B cell (primary cell): ENCODE data around the gene BID. TPM values are rescaled to one million over a fixed set of nuclear protein-coding genes. Genes with fewer than 3 reads are reported as not detected.

ENCODE experiments used
- ATAC-seq: fragments of 200-7000 bp; cut with Tn5 transposase; one replicate; pipeline ENCODE4 v1.10.0; 2021; ENCODE audit warnings: low read depth, mild to moderate bottlenecking, moderate number of reproducible peaks, moderate library complexity
- CTCF ChIA-PET: fragments of 350-600 bp; sonication (Branson Sonifier 250); formaldehyde crosslinking; loops from one replicate; lab custom pipeline; 2021; ENCODE audit warnings: antibody characterized with exemption, inconsistent platforms; lab: Charles Lee
- POLR2A ChIA-PET: fragments of 350-600 bp; sonication (Branson Sonifier 250); formaldehyde crosslinking; loops from one replicate; lab custom pipeline; 2021; ENCODE audit warnings: antibody characterized with exemption; lab: Charles Lee
- DNase-seq: peaks from one replicate; pipeline ENCODE4 v3.0.0; 2013
- H2AFZ ChIP-seq: 2 replicates; pipeline ENCODE4 v1.6.1; 2012; ENCODE audit warnings: mild to moderate bottlenecking, low read depth, low read length; ENCODE audit not compliant: insufficient read depth, poor library complexity, severe bottlenecking
- H3K27ac ChIP-seq, 2 donors: 1 replicate in 1 of 2; 2 replicates in 1 of 2; pipeline ENCODE4 v1.5.1; 2012 to 2013; ENCODE audit warnings: low read length in 2 of 2, mild to moderate bottlenecking in 2 of 2, moderate library complexity in 1 of 2
- H3K27me3 ChIP-seq, 4 experiments: fragments of 200-600 bp in 1 of 4; sonication (generic) in 1 of 4; replicated peaks in 1 of 4; 1 replicate in 2 of 4; 2 replicates in 2 of 4; pipeline versions ENCODE4 v1.6.1 to v1.7.0; 2013 to 2016; ENCODE audit warnings: low read length in 3 of 4, mild to moderate bottlenecking in 2 of 4, mixed read lengths in 1 of 4, moderate library complexity in 1 of 4; ENCODE audit not compliant: insufficient read depth in 4 of 4, control insufficient read depth in 3 of 4; ENCODE audit errors: control extremely low read depth in 1 of 4
- H3K36me3 ChIP-seq, 2 experiments: replicated peaks in 1 of 2; 1 replicate in 1 of 2; 2 replicates in 1 of 2; pipeline versions ENCODE4 v1.6.1 to v1.7.1; 2013; ENCODE audit warnings: low read length in 1 of 2; ENCODE audit not compliant: insufficient read depth in 2 of 2, control insufficient read depth in 1 of 2; ENCODE audit errors: control extremely low read depth in 1 of 2, extremely low read depth in 1 of 2
- H3K4me1 ChIP-seq, 2 donors: fragments of 200-600 bp in 1 of 2; sonication (generic) in 1 of 2; 1 replicate in 1 of 2; 2 replicates in 1 of 2; pipeline versions ENCODE4 v1.5.1 to v1.6.1; 2013 to 2017; ENCODE audit warnings: low read length in 2 of 2; ENCODE audit not compliant: control insufficient read depth in 2 of 2, insufficient read depth in 2 of 2
- H3K4me2 ChIP-seq: replicated peaks from 2 replicates; pipeline ENCODE3; 2012; ENCODE audit warnings: mild to moderate bottlenecking, low read depth, low read length; ENCODE audit not compliant: poor library complexity, severe bottlenecking
- H3K4me3 ChIP-seq, 5 experiments: fragments of 200-600 bp in 1 of 5; sonication (generic) in 1 of 5; 1 replicate in 3 of 5; 2 replicates in 2 of 5; pipeline versions ENCODE4 v1.5.1 to v1.7.0; 2011 to 2016; ENCODE audit warnings: low read length in 4 of 5, mild to moderate bottlenecking in 4 of 5, low read depth in 2 of 5, control low read depth in 1 of 5, moderate library complexity in 1 of 5; ENCODE audit not compliant: insufficient read depth in 1 of 5; ENCODE audit errors: control extremely low read depth in 1 of 5, extremely low read depth in 1 of 5
- H3K79me2 ChIP-seq: fragments of 200-600 bp; sonication (generic); one replicate; pipeline ENCODE4 v1.6.0; 2016; ENCODE audit warnings: low read length; ENCODE audit not compliant: control insufficient read depth, insufficient read depth
- H3K9ac ChIP-seq: fragments of 200-600 bp; sonication (generic); 2 replicates; pipeline ENCODE4 v1.6.1; 2017; ENCODE audit warnings: mild to moderate bottlenecking, low read length, moderate library complexity
- H3K9me3 ChIP-seq, 3 donors: one replicate each; pipeline versions ENCODE4 v1.6.1 to v1.7.1; 2013; ENCODE audit warnings: low read length in 2 of 3; ENCODE audit not compliant: control insufficient read depth in 2 of 3, insufficient read depth in 1 of 3; ENCODE audit errors: control extremely low read depth in 1 of 3
- H4K20me1 ChIP-seq: 2 replicates; pipeline ENCODE4 v1.6.0; 2012; ENCODE audit warnings: mild to moderate bottlenecking, low read length; ENCODE audit not compliant: insufficient read depth, control insufficient read depth, poor library complexity, severe bottlenecking
- H3K27ac Mint-ChIP-seq: one replicate; pipeline ENCODE4 v1.8.0; 2021; ENCODE audit warnings: mixed read lengths
- H3K27me3 Mint-ChIP-seq: one replicate; pipeline ENCODE4 v1.8.0; 2021; ENCODE audit warnings: mixed read lengths
- H3K4me1 Mint-ChIP-seq: one replicate; pipeline ENCODE4 v1.8.0; 2021; ENCODE audit warnings: mixed read lengths
- H3K4me3 Mint-ChIP-seq: one replicate; pipeline ENCODE4 v1.8.0; 2021; ENCODE audit warnings: mixed read lengths
- H3K9me3 Mint-ChIP-seq: one replicate; pipeline ENCODE4 v1.8.0; 2022; ENCODE audit warnings: mixed read lengths; ENCODE audit not compliant: insufficient read depth
- EZH2 ChIP-seq: IDR thresholded peaks from 2 replicates; pipeline ENCODE4 v1.6.1; 2012; ENCODE audit warnings: borderline replicate concordance, low read depth, mild to moderate bottlenecking, moderate library complexity, low read length; ENCODE audit not compliant: insufficient read depth, poor library complexity, severe bottlenecking
- WGBS: methylation state at CpG from one replicate; pipeline ENCODE4 v1.1.5; 2013; ENCODE audit warnings: missing lambda C conversion rate; ENCODE audit not compliant: insufficient coverage; 5-methylcytosine and 5-hydroxymethylcytosine counted together
- intact Hi-C: fragments of 100-400 bp; cut with micrococcal nuclease; formaldehyde crosslinking; loops from one replicate; pipeline ENCODE4 v1.10.0; 2022
- polyA plus RNA-seq: library from polyadenylated mRNA; depleted of rRNA; stranded (reverse); fragments of >200 nt; gene quantifications from 2 replicates; pipeline ENCODE4 v1.2.3, GENCODE V29; 2012
- total RNA-seq, 2 donors: library from RNA; stranded (reverse); fragments of 120-200 nt in 1 of 2; gene quantifications; 1 replicate in 1 of 2; 2 replicates in 1 of 2; pipeline versions ENCODE4 v1.2.3 to v1.2.4, GENCODE V29; 2013 to 2022
- TF ChIP-seq, protein P1 (sequence below): fragments of 200-600 bp; IDR thresholded peaks from one replicate; pipeline ENCODE4 v1.8.0; 2022; ENCODE audit warnings: antibody characterized with exemption, mild to moderate bottlenecking

The BID gene
- total and polyA plus RNA-seq, 2 donors (not counting 1 experiment from before 2014, with no cell fraction given) = 17.5 to 23.3 TPM

DNA sequence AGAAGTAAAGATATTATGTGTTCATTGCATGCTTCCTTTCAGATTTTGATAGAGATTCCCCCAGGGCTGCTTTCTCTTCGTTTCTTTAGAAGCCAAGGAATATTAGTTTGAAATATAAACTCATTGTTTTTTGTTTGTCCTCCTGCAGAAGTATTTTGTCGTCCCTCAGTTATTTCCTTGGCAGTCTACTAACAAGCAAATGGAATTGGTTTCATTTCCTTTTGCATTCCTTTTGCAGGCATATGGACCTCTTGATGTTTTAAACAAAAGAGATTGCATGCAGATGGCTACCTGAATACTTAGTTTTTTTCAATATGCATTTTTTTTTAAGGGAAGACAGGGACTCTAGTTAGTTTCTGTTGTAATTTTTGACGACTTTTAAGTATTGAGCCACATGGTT, 73.5 kb downstream of the BID start:
- Histone ChIP-seq H3K4me3 (no peak overlapping the region), H3K4me2 (no peak overlapping the region), H4K20me1 (no peaks in the 10 kb centered on the region), H3K79me2 (no peaks in the 10 kb centered on the region), H3K9me3 (no peaks in the 10 kb centered on the region), H3K4me1 (peaks cover 0 to 2% of the 10 kb centered on the region in 2 donors), H3K27me3 (no peaks in the 10 kb centered on the region), H3K27ac (no peak overlapping the region), H3K9ac (no peak overlapping the region), H2AFZ (no peak overlapping the region), H3K36me3 (peaks cover 5 to 19% of the 10 kb centered on the region in 2 experiments)
- H3K27me3 Mint-ChIP-seq = no peaks in the 10 kb centered on the region
- ChIA-PET CTCF (no interaction called here), POLR2A (no interaction called here)
- no peaks in the 10 kb centered on the region for H3K9me3 Mint-ChIP-seq
- H3K27ac Mint-ChIP-seq = no peak overlapping the region
- no CpG with 5 or more reads among the region's 3 CpGs for WGBS
- TF ChIP-seq, protein P1, sequence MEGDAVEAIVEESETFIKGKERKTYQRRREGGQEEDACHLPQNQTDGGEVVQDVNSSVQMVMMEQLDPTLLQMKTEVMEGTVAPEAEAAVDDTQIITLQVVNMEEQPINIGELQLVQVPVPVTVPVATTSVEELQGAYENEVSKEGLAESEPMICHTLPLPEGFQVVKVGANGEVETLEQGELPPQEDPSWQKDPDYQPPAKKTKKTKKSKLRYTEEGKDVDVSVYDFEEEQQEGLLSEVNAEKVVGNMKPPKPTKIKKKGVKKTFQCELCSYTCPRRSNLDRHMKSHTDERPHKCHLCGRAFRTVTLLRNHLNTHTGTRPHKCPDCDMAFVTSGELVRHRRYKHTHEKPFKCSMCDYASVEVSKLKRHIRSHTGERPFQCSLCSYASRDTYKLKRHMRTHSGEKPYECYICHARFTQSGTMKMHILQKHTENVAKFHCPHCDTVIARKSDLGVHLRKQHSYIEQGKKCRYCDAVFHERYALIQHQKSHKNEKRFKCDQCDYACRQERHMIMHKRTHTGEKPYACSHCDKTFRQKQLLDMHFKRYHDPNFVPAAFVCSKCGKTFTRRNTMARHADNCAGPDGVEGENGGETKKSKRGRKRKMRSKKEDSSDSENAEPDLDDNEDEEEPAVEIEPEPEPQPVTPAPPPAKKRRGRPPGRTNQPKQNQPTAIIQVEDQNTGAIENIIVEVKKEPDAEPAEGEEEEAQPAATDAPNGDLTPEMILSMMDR = no peak
- no peak for TF ChIP-seq EZH2
- DNase-seq = no peak
- intact Hi-C loops = no loop called here
- H3K4me1 Mint-ChIP-seq = peaks cover 4% of the 10 kb centered on the region
- no peak for ATAC-seq
- no peak overlapping the region for H3K4me3 Mint-ChIP-seq

DNA sequence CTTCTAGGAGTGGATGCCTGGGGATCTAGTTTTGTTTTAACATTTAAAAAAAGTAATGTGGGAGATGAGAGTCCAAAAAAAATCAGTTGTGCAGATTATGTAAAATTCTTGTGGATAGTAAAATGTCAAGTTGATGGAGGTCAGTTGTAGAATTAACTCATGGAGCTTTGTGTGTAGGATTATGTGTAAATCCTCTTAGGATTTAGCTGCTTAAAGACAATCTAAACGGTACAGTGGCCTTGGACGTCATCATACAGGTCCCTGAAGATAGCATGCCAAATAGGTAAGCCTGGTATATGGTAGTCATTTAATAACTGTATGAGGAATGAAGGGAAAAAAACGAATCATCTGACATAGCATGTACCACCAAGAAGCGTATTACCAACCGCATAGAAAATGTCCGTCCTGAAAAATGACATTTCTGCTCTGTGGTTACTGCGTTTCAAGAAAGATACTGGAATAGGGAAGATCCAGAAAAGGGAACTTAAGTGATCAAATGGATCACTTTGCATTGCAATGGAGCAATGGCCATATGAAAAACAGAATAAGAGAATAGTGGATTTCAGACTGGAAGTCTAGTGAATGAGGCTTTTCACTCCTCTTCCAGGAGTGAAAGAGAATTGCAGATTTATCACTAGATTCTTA, 74.5 kb downstream of the BID start:
- no peak overlapping the region for H3K27ac Mint-ChIP-seq

More for the DNA sequence above, 74.5 kb downstream of the BID start:
- no peaks in the 10 kb centered on the region for H3K4me1 ChIP-seq
- H4K20me1 ChIP-seq = no peaks in the 10 kb centered on the region
- no peak overlapping the region for H3K4me3 Mint-ChIP-seq
- DNase-seq (no peak), ATAC-seq (no peak)
- H3K9me3 ChIP-seq = no peaks in the 10 kb centered on the region
- ChIA-PET POLR2A (no interaction called here), CTCF (no interaction called here)
- H3K79me2 ChIP-seq = no peaks in the 10 kb centered on the region
- H3K27me3 Mint-ChIP-seq = no peaks in the 10 kb centered on the region
- H2AFZ ChIP-seq = no peak overlapping the region
- H3K4me3 ChIP-seq = no peak overlapping the region
- H3K36me3 ChIP-seq = peaks cover 4 to 24% of the 10 kb centered on the region in 2 experiments
- TF ChIP-seq EZH2 = no peak
- TF ChIP-seq, protein P1 = no peak
- no peaks in the 10 kb centered on the region for H3K4me1 Mint-ChIP-seq
- H3K27me3 ChIP-seq = no peaks in the 10 kb centered on the region
- no peak overlapping the region for H3K4me2 ChIP-seq
- WGBS = 100% methylated on average over 3 of the region's 7 CpGs
- intact Hi-C loops = no loop called here
- no peaks in the 10 kb centered on the region for H3K9me3 Mint-ChIP-seq
- no peak overlapping the region for H3K27ac ChIP-seq
- no peak overlapping the region for H3K9ac ChIP-seq
